Astrocyte of the cerebellum (primary cell): Measurements from ENCODE around the gene DENND4A.

Experiments used
- DNase-seq: peaks from one replicate; pipeline ENCODE4 v3.0.0-alpha.2; 2011; ENCODE audit warnings: low read depth
- H3K4me3 ChIP-seq: 2 replicates; pipeline ENCODE4 v1.5.1; 2011; ENCODE audit warnings: mild to moderate bottlenecking, low read depth, low read length, moderate library complexity
- CTCF ChIP-seq: IDR thresholded peaks from 2 replicates; pipeline ENCODE4 v1.5.1; 2012; ENCODE audit warnings: low read length, low read depth, moderate library complexity, mild to moderate bottlenecking; ENCODE audit errors: missing control alignments
- in situ Hi-C: cut with HindIII; loops from 2 replicates; pipeline ENCODE4 v1.10.0; 2017; ENCODE audit warnings: low sequenced_read_pairs

The DENND4A gene

DNA sequence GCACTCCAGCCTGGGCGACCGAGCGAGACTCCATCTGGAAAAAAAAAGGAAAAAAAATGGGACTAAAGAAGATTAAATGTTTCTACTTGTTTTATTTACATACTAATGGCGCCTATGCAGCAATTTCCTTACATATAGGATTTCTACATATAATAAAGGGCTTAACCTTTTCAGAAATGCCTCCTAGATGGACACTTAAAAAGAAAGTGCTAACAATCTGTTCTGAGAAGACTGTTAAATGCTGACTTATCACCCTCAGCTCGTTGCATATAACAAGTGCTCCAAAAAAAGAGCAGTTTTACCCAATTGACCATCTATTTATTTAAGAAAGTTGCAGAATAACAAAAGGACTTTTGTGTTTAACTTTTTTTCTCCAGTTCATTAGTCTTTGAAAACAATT, 32.7 kb downstream of the DENND4A start:
- DNase-seq: no peak
- H3K4me3 ChIP-seq: no peak overlapping the region
- in situ Hi-C loops: no loop called here
- no peak for TF ChIP-seq CTCF

DNA sequence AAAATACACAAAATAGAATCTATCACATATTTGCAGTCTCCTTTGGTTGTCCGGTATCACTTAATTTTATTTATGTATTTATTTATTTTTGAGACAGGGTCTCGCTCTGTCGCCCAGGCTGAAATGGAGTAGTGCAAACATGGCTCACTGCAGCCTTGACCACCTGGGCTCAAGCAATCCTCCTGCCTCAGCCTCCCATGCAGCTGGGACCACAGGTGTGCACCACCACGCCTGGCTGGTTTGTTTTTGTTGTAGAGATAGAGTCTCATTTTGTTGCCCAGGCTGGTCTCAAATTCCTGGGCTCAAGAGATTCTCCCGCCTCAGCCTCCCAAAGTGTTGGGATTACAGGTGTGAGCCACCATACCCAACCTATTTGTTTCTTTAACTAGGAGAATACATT, 33.9 kb downstream of the DENND4A start:
- in situ Hi-C loops: no loop called here

GRCh38 chr15:65757256-65757655, 34.8 kb downstream of the DENND4A start:
- no peak overlapping the region for H3K4me3 ChIP-seq
- TF ChIP-seq CTCF: no peak
- DNase-seq: no peak
- in situ Hi-C loops: no loop called here

More for the DNA sequence above, 33.9 kb downstream of the DENND4A start:
- no peak for DNase-seq
- no peak overlapping the region for H3K4me3 ChIP-seq
- TF ChIP-seq CTCF: no peak

GRCh38 chr15:65752151-65752700, 39.9 kb downstream of the DENND4A start:
- TF ChIP-seq CTCF: no peak
- DNase-seq: no peak
- no peak overlapping the region for H3K4me3 ChIP-seq
- in situ Hi-C loops: no loop called here

GRCh38 chr15:65751431-65751830, 40.7 kb downstream of the DENND4A start:
- no peak for DNase-seq
- no peak for TF ChIP-seq CTCF
- in situ Hi-C loops: no loop called here
- no peak overlapping the region for H3K4me3 ChIP-seq

GRCh38 chr15:65747265-65747664, 44.8 kb downstream of the DENND4A start:
- in situ Hi-C loops: no loop called here
- TF ChIP-seq CTCF: no peak
- no peak for DNase-seq
- no peak overlapping the region for H3K4me3 ChIP-seq
